ENCODE measurements around the gene STX5.
A peak's percentile ranks its signal among the peaks of the same experiment; 100 is the strongest.
"Not testable (repeated sequence)": the region's sequence is repeated elsewhere in the genome, so short reads cannot be mapped to it uniquely, and the experiment has no call there.

The STX5 gene

GRCh38 chr11:62786318-62787004 lies 45.4 kb downstream of the STX5 start:
- peak; percentile 73 to 81 for DNase-seq (ENCODE audit: low read depth in 1 of 2, low spot score in 1 of 2)

- no peak for DNase-seq (ENCODE audit: low read depth in 1 of 2, low spot score in 1 of 2)
Measured at GRCh38 chr11:62782753-62783152, 49.1 kb downstream of the STX5 start.

- DNase-seq (ENCODE audit: low read depth in 1 of 2, low spot score in 1 of 2) = no peak
Measured at GRCh38 chr11:62778441-62778840, 53.4 kb downstream of the STX5 start.

GRCh38 chr11:62777389-62777788 lies 54.5 kb downstream of the STX5 start:
- DNase-seq (ENCODE audit: low read depth in 1 of 2, low spot score in 1 of 2) = no peak

GRCh38 chr11:62775646-62776045 lies 56.2 kb downstream of the STX5 start:
- DNase-seq (ENCODE audit: low read depth in 1 of 2, low spot score in 1 of 2) = no peak

- DNase-seq (ENCODE audit: low read depth in 1 of 2, low spot score in 1 of 2) = no peak
Measured at GRCh38 chr11:62774407-62774806, 57.4 kb downstream of the STX5 start.

GRCh38 chr11:62771144-62772021 lies 60.5 kb downstream of the STX5 start, which contains the start of gene TAF6L:
Gene TAF6L (plus strand): TSS chr11:62771396. CDS start chr11:62775784, 4,388 bp downstream.
- peak; percentile 87 to 88 for DNase-seq (ENCODE audit: low read depth in 1 of 2, low spot score in 1 of 2)

- no peak for DNase-seq (ENCODE audit: low read depth in 1 of 2, low spot score in 1 of 2)
Measured at GRCh38 chr11:62770778-62771143, 61.1 kb downstream of the STX5 start.

GRCh38 chr11:62760867-62761227 lies 71.0 kb downstream of the STX5 start:
- DNase-seq (ENCODE audit: low read depth in 1 of 2, low spot score in 1 of 2) = not testable (repeated sequence)

GRCh38 chr11:62757846-62758788 lies 73.7 kb downstream of the STX5 start:
- no peak for DNase-seq (ENCODE audit: low read depth in 1 of 2, low spot score in 1 of 2)

All from activated T-helper 1 cell treated with anti-CD3 and anti-CD28 coated beads, Interleukin-2, amount 50 U/mL, for 16 hours (primary cell).